Hepatocyte (in vitro differentiated cells): ENCODE data around the gene ZNF423. TPM values are rescaled to one million over a fixed set of nuclear protein-coding genes. Genes with fewer than 3 reads are reported as not detected.

Experiments
- DNase-seq: peaks from one replicate; pipeline ENCODE4 v3.0.0-alpha.2; 2016; ENCODE audit warnings: low spot score
- H2AFZ ChIP-seq: fragments of 200-600 bp; sonication (generic); 2 replicates; pipeline ENCODE4 v1.6.0; 2016; ENCODE audit warnings: antibody characterized with exemption, mild to moderate bottlenecking
- H3K27ac ChIP-seq: fragments of 200-600 bp; sonication (generic); 2 replicates; pipeline ENCODE4 v1.5.1; 2016; ENCODE audit warnings: mild to moderate bottlenecking
- H3K27me3 ChIP-seq: fragments of 200-600 bp; sonication (generic); 2 replicates; pipeline ENCODE4 v1.6.1; 2016
- H3K36me3 ChIP-seq: fragments of 200-600 bp; sonication (generic); replicated peaks from 2 replicates; pipeline ENCODE4 v1.5.1; 2016; ENCODE audit warnings: low read depth; ENCODE audit not compliant: insufficient read depth
- H3K4me1 ChIP-seq: fragments of 200-600 bp; sonication (generic); 2 replicates; pipeline ENCODE4 v1.5.1; 2016; ENCODE audit warnings: mild to moderate bottlenecking, moderate library complexity; ENCODE audit not compliant: insufficient read depth
- H3K4me2 ChIP-seq: fragments of 200-600 bp; sonication (generic); 2 replicates; pipeline ENCODE4 v1.6.0; 2016
- H3K4me3 ChIP-seq: fragments of 200-600 bp; sonication (generic); 2 replicates; pipeline ENCODE4 v1.5.1; 2016; ENCODE audit warnings: mild to moderate bottlenecking
- H3K79me2 ChIP-seq: fragments of 200-600 bp; sonication (generic); 2 replicates; pipeline ENCODE4 v1.6.0; 2017; ENCODE audit warnings: mild to moderate bottlenecking
- H3K9me2 ChIP-seq: fragments of 200-600 bp; sonication (generic); replicated peaks from 2 replicates; pipeline ENCODE4 v1.6.0; 2017; ENCODE audit warnings: mild to moderate bottlenecking; ENCODE audit not compliant: insufficient read depth
- H3K9me3 ChIP-seq: fragments of 200-600 bp; sonication (generic); 2 replicates; pipeline ENCODE4 v1.5.1; 2016; ENCODE audit warnings: low read depth, mild to moderate bottlenecking
- H4K20me1 ChIP-seq: fragments of 200-600 bp; sonication (generic); 2 replicates; pipeline ENCODE4 v1.6.0; 2016; ENCODE audit warnings: mild to moderate bottlenecking; ENCODE audit not compliant: insufficient read depth, poor library complexity, severe bottlenecking
- CTCF ChIP-seq: fragments of 200-600 bp; sonication (generic); IDR thresholded peaks from 2 replicates; pipeline ENCODE4 v1.5.1; 2016; ENCODE audit warnings: antibody characterized with exemption, mild to moderate bottlenecking; ENCODE audit not compliant: poor library complexity
- EZH2 ChIP-seq: fragments of 200-600 bp; sonication (generic); IDR thresholded peaks from 2 replicates; pipeline ENCODE4 v1.6.1; 2016; ENCODE audit warnings: antibody characterized with exemption, mild to moderate bottlenecking, borderline replicate concordance
- EZH2phosphoT487 ChIP-seq: fragments of 200-600 bp; sonication (generic); IDR thresholded peaks from one replicate; pipeline ENCODE4 v1.6.1; 2018; ENCODE audit warnings: antibody characterized with exemption, mild to moderate bottlenecking, low read depth, moderate library complexity; ENCODE audit not compliant: unreplicated experiment, severe bottlenecking
- WGBS: methylation state at CpG from one replicate; pipeline ENCODE4 v1.1.6; 2016; ENCODE audit warnings: low lambda C conversion rate; ENCODE audit errors: missing lambda C conversion rate; 5-methylcytosine and 5-hydroxymethylcytosine counted together
- polyA plus RNA-seq: library from polyadenylated mRNA; unstranded; fragments of >200 nt; fragmentation: Nextera tagmentation; extraction: Ambion mirVana; gene quantifications from 2 replicates; pipeline ENCODE4 v1.2.1, GENCODE V29; 2016
- total RNA-seq: library from RNA; depleted of rRNA; stranded (reverse); fragments of >200 nt; gene quantifications from 2 replicates; pipeline ENCODE4 v1.2.3, GENCODE V29; 2014

Gene ZNF423
- total RNA-seq (7.6 and 11.8 TPM in 2 replicates), polyA plus RNA-seq (9.6 and 11.3 TPM in 2 replicates)

GRCh38 chr16:49855822-49856671 lies at the start of gene ZNF423:
ZNF423 (minus strand) TSS chr16:49856112; CDS start chr16:49855774, 338 bp downstream.
- H3K36me3 ChIP-seq: no peaks in the 10 kb centered on the region
- H3K9me2 ChIP-seq: no peaks in the 10 kb centered on the region
- peaks cover 16% of the 10 kb centered on the region for H4K20me1 ChIP-seq
- TF ChIP-seq EZH2 (no peak), EZH2phosphoT487 (no peak)
- peaks cover 38% of the 10 kb centered on the region for H3K79me2 ChIP-seq
- no peaks in the 10 kb centered on the region for H3K27me3 ChIP-seq
- peak within 1 kb of the TSS; percentile 52 for H2AFZ ChIP-seq
- 2% methylated on average over 31 of the region's 70 CpGs for WGBS
- peaks cover 46% of the 10 kb centered on the region for H3K4me1 ChIP-seq
- H3K4me2 ChIP-seq: peak within 1 kb of the TSS; percentile 98
- H3K9me3 ChIP-seq: no peaks in the 10 kb centered on the region
- peak within 1 kb of the TSS; percentile 98 for H3K27ac ChIP-seq
- H3K4me3 ChIP-seq: peak within 1 kb of the TSS; percentile 61
- DNase-seq: peak; percentile 56

- no peak for TF ChIP-seq CTCF
- no peak for TF ChIP-seq EZH2
- no peak for TF ChIP-seq EZH2phosphoT487
- Histone ChIP-seq H3K9me2 (no peaks in the 10 kb centered on the region), H4K20me1 (no peaks in the 10 kb centered on the region), H3K79me2 (no peaks in the 10 kb centered on the region), H3K27ac (no peak overlapping the region), H3K4me1 (peaks cover 6% of the 10 kb centered on the region), H3K9me3 (no peaks in the 10 kb centered on the region), H3K4me3 (no peak overlapping the region), H2AFZ (no peak overlapping the region), H3K36me3 (no peaks in the 10 kb centered on the region), H3K27me3 (no peaks in the 10 kb centered on the region), H3K4me2 (no peak overlapping the region)
- 85% methylated on average over 9 of the region's 9 CpGs for WGBS
- no peak for DNase-seq
Observed at GRCh38 chr16:49904348-49905062, 48.6 kb upstream of the ZNF423 start.

- H3K9me3 ChIP-seq: no peaks in the 10 kb centered on the region
- WGBS: 79% methylated on average over 5 of the region's 5 CpGs
- H4K20me1 ChIP-seq: no peaks in the 10 kb centered on the region
- no peak overlapping the region for H3K4me2 ChIP-seq
- H3K9me2 ChIP-seq: no peaks in the 10 kb centered on the region
- no peak overlapping the region for H3K4me3 ChIP-seq
- H2AFZ ChIP-seq: no peak overlapping the region
- DNase-seq: no peak
- TF ChIP-seq CTCF (no peak), EZH2phosphoT487 (no peak), EZH2 (no peak)
- no peak overlapping the region for H3K27ac ChIP-seq
- H3K4me1 ChIP-seq: peaks cover 6% of the 10 kb centered on the region
- no peaks in the 10 kb centered on the region for H3K79me2 ChIP-seq
- no peaks in the 10 kb centered on the region for H3K36me3 ChIP-seq
- H3K27me3 ChIP-seq: no peaks in the 10 kb centered on the region
Observed at GRCh38 chr16:49902908-49903307, 47.0 kb upstream of the ZNF423 start.

GRCh38 chr16:49901711-49902110 lies 45.8 kb upstream of the ZNF423 start:
- Histone ChIP-seq H3K27me3 (no peaks in the 10 kb centered on the region), H2AFZ (no peak overlapping the region), H3K79me2 (no peaks in the 10 kb centered on the region), H3K9me2 (no peaks in the 10 kb centered on the region), H3K36me3 (no peaks in the 10 kb centered on the region), H3K9me3 (no peaks in the 10 kb centered on the region), H3K27ac (no peak overlapping the region), H3K4me2 (no peak overlapping the region), H3K4me3 (no peak overlapping the region), H4K20me1 (no peaks in the 10 kb centered on the region), H3K4me1 (peaks cover 6% of the 10 kb centered on the region)
- 89% methylated on average over 9 of the region's 9 CpGs for WGBS
- no peak for DNase-seq
- TF ChIP-seq CTCF: no peak
- no peak for TF ChIP-seq EZH2
- no peak for TF ChIP-seq EZH2phosphoT487
